B cell (primary cell): Measurements from ENCODE around the gene REM2. TPM values are rescaled to one million over a fixed set of nuclear protein-coding genes. Genes with fewer than 3 reads are reported as not detected.

Experiments used
- ATAC-seq: fragments of 200-7000 bp; cut with Tn5 transposase; one replicate; pipeline ENCODE4 v1.10.0; 2021; ENCODE audit warnings: low read depth, mild to moderate bottlenecking, moderate number of reproducible peaks, moderate library complexity
- CTCF ChIA-PET: fragments of 350-600 bp; sonication (Branson Sonifier 250); formaldehyde crosslinking; loops from one replicate; lab custom pipeline; 2021; ENCODE audit warnings: antibody characterized with exemption, inconsistent platforms; lab: Charles Lee
- POLR2A ChIA-PET: fragments of 350-600 bp; sonication (Branson Sonifier 250); formaldehyde crosslinking; loops from one replicate; lab custom pipeline; 2021; ENCODE audit warnings: antibody characterized with exemption; lab: Charles Lee
- DNase-seq: peaks from one replicate; pipeline ENCODE4 v3.0.0; 2013
- H2AFZ ChIP-seq: 2 replicates; pipeline ENCODE4 v1.6.1; 2012; ENCODE audit warnings: mild to moderate bottlenecking, low read depth, low read length; ENCODE audit not compliant: insufficient read depth, poor library complexity, severe bottlenecking
- H3K27ac ChIP-seq, 2 donors: 1 replicate in 1 of 2; 2 replicates in 1 of 2; pipeline ENCODE4 v1.5.1; 2012 to 2013; ENCODE audit warnings: low read length in 2 of 2, mild to moderate bottlenecking in 2 of 2, moderate library complexity in 1 of 2
- H3K27me3 ChIP-seq, 4 experiments: fragments of 200-600 bp in 1 of 4; sonication (generic) in 1 of 4; replicated peaks in 1 of 4; 1 replicate in 2 of 4; 2 replicates in 2 of 4; pipeline versions ENCODE4 v1.6.1 to v1.7.0; 2013 to 2016; ENCODE audit warnings: low read length in 3 of 4, mild to moderate bottlenecking in 2 of 4, mixed read lengths in 1 of 4, moderate library complexity in 1 of 4; ENCODE audit not compliant: insufficient read depth in 4 of 4, control insufficient read depth in 3 of 4; ENCODE audit errors: control extremely low read depth in 1 of 4
- H3K36me3 ChIP-seq, 2 experiments: replicated peaks in 1 of 2; 1 replicate in 1 of 2; 2 replicates in 1 of 2; pipeline versions ENCODE4 v1.6.1 to v1.7.1; 2013; ENCODE audit warnings: low read length in 1 of 2; ENCODE audit not compliant: insufficient read depth in 2 of 2, control insufficient read depth in 1 of 2; ENCODE audit errors: control extremely low read depth in 1 of 2, extremely low read depth in 1 of 2
- H3K4me1 ChIP-seq, 2 donors: fragments of 200-600 bp in 1 of 2; sonication (generic) in 1 of 2; 1 replicate in 1 of 2; 2 replicates in 1 of 2; pipeline versions ENCODE4 v1.5.1 to v1.6.1; 2013 to 2017; ENCODE audit warnings: low read length in 2 of 2; ENCODE audit not compliant: control insufficient read depth in 2 of 2, insufficient read depth in 2 of 2
- H3K4me2 ChIP-seq: replicated peaks from 2 replicates; pipeline ENCODE3; 2012; ENCODE audit warnings: mild to moderate bottlenecking, low read depth, low read length; ENCODE audit not compliant: poor library complexity, severe bottlenecking
- H3K4me3 ChIP-seq, 5 experiments: fragments of 200-600 bp in 1 of 5; sonication (generic) in 1 of 5; 1 replicate in 3 of 5; 2 replicates in 2 of 5; pipeline versions ENCODE4 v1.5.1 to v1.7.0; 2011 to 2016; ENCODE audit warnings: low read length in 4 of 5, mild to moderate bottlenecking in 4 of 5, low read depth in 2 of 5, control low read depth in 1 of 5, moderate library complexity in 1 of 5; ENCODE audit not compliant: insufficient read depth in 1 of 5; ENCODE audit errors: control extremely low read depth in 1 of 5, extremely low read depth in 1 of 5
- H3K79me2 ChIP-seq: fragments of 200-600 bp; sonication (generic); one replicate; pipeline ENCODE4 v1.6.0; 2016; ENCODE audit warnings: low read length; ENCODE audit not compliant: control insufficient read depth, insufficient read depth
- H3K9ac ChIP-seq: fragments of 200-600 bp; sonication (generic); 2 replicates; pipeline ENCODE4 v1.6.1; 2017; ENCODE audit warnings: mild to moderate bottlenecking, low read length, moderate library complexity
- H3K9me3 ChIP-seq, 3 donors: one replicate each; pipeline versions ENCODE4 v1.6.1 to v1.7.1; 2013; ENCODE audit warnings: low read length in 2 of 3; ENCODE audit not compliant: control insufficient read depth in 2 of 3, insufficient read depth in 1 of 3; ENCODE audit errors: control extremely low read depth in 1 of 3
- H4K20me1 ChIP-seq: 2 replicates; pipeline ENCODE4 v1.6.0; 2012; ENCODE audit warnings: mild to moderate bottlenecking, low read length; ENCODE audit not compliant: insufficient read depth, control insufficient read depth, poor library complexity, severe bottlenecking
- H3K27ac Mint-ChIP-seq: one replicate; pipeline ENCODE4 v1.8.0; 2021; ENCODE audit warnings: mixed read lengths
- H3K27me3 Mint-ChIP-seq: one replicate; pipeline ENCODE4 v1.8.0; 2021; ENCODE audit warnings: mixed read lengths
- H3K4me1 Mint-ChIP-seq: one replicate; pipeline ENCODE4 v1.8.0; 2021; ENCODE audit warnings: mixed read lengths
- H3K4me3 Mint-ChIP-seq: one replicate; pipeline ENCODE4 v1.8.0; 2021; ENCODE audit warnings: mixed read lengths
- H3K9me3 Mint-ChIP-seq: one replicate; pipeline ENCODE4 v1.8.0; 2022; ENCODE audit warnings: mixed read lengths; ENCODE audit not compliant: insufficient read depth
- EZH2 ChIP-seq: IDR thresholded peaks from 2 replicates; pipeline ENCODE4 v1.6.1; 2012; ENCODE audit warnings: borderline replicate concordance, low read depth, mild to moderate bottlenecking, moderate library complexity, low read length; ENCODE audit not compliant: insufficient read depth, poor library complexity, severe bottlenecking
- WGBS: methylation state at CpG from one replicate; pipeline ENCODE4 v1.1.5; 2013; ENCODE audit warnings: missing lambda C conversion rate; ENCODE audit not compliant: insufficient coverage; 5-methylcytosine and 5-hydroxymethylcytosine counted together
- intact Hi-C: fragments of 100-400 bp; cut with micrococcal nuclease; formaldehyde crosslinking; loops from one replicate; pipeline ENCODE4 v1.10.0; 2022
- polyA plus RNA-seq: library from polyadenylated mRNA; depleted of rRNA; stranded (reverse); fragments of >200 nt; gene quantifications from 2 replicates; pipeline ENCODE4 v1.2.3, GENCODE V29; 2012
- total RNA-seq, 2 donors: library from RNA; stranded (reverse); fragments of 120-200 nt in 1 of 2; gene quantifications; 1 replicate in 1 of 2; 2 replicates in 1 of 2; pipeline versions ENCODE4 v1.2.3 to v1.2.4, GENCODE V29; 2013 to 2022
- TF ChIP-seq, protein P1 (sequence below): fragments of 200-600 bp; IDR thresholded peaks from one replicate; pipeline ENCODE4 v1.8.0; 2022; ENCODE audit warnings: antibody characterized with exemption, mild to moderate bottlenecking

Gene REM2
- total and polyA plus RNA-seq, 2 donors (not counting 1 experiment from before 2014, with no cell fraction given): 5.6 to 12.9 TPM

- Histone ChIP-seq H3K27me3 (peaks cover 0 to 29% (median 11%) of the 10 kb centered on the region in 4 experiments), H3K27ac (no peak within 1 kb of the TSS), H2AFZ (peak within 1 kb of the TSS; percentile 88), H3K4me2 (peak within 1 kb of the TSS; percentile 88), H4K20me1 (no peaks in the 10 kb centered on the region), H3K36me3 (peaks cover 12 to 32% of the 10 kb centered on the region in 2 experiments), H3K9ac (peak within 1 kb of the TSS; percentile 60), H3K4me1 (peaks cover 18 to 22% of the 10 kb centered on the region in 2 donors), H3K79me2 (no peaks in the 10 kb centered on the region), H3K9me3 (peaks cover 0 to 5% (median 0%) of the 10 kb centered on the region in 3 donors), H3K4me3 (peak within 1 kb of the TSS; percentile 30 to 66 (median 62))
- intact Hi-C loops: no loop called here
- ATAC-seq (peak; percentile 36), DNase-seq (no peak)
- peak within 1 kb of the TSS; percentile 96 for H3K4me3 Mint-ChIP-seq
- 9% methylated on average over 37 of the region's 46 CpGs for WGBS
- H3K4me1 Mint-ChIP-seq: peaks cover 23% of the 10 kb centered on the region
- peaks cover 4% of the 10 kb centered on the region for H3K27me3 Mint-ChIP-seq
- ChIA-PET POLR2A (interaction anchor here (0.6 to 1.6 kb wide), 3 partner anchors 13 to 85 kb away, joined by 4 to 6 read pairs (median 6); no protein-coding TSS in a partner anchor), CTCF (interaction anchor here (0.7 to 8.7 kb wide), 10 partner anchors 13 to 263 kb away, joined by 3 to 90 read pairs (median 8); partner anchors contain the start of gene OXA1L)
- H3K27ac Mint-ChIP-seq: peak within 1 kb of the TSS; percentile 94
- no peaks in the 10 kb centered on the region for H3K9me3 Mint-ChIP-seq
- TF ChIP-seq, protein P1, sequence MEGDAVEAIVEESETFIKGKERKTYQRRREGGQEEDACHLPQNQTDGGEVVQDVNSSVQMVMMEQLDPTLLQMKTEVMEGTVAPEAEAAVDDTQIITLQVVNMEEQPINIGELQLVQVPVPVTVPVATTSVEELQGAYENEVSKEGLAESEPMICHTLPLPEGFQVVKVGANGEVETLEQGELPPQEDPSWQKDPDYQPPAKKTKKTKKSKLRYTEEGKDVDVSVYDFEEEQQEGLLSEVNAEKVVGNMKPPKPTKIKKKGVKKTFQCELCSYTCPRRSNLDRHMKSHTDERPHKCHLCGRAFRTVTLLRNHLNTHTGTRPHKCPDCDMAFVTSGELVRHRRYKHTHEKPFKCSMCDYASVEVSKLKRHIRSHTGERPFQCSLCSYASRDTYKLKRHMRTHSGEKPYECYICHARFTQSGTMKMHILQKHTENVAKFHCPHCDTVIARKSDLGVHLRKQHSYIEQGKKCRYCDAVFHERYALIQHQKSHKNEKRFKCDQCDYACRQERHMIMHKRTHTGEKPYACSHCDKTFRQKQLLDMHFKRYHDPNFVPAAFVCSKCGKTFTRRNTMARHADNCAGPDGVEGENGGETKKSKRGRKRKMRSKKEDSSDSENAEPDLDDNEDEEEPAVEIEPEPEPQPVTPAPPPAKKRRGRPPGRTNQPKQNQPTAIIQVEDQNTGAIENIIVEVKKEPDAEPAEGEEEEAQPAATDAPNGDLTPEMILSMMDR: no peak
- no peak for TF ChIP-seq EZH2
Observed at GRCh38 chr14:22836301-22837113, 46.5 kb upstream of the REM2 start, which contains the start of gene MMP14. MMP14 (plus strand) TSS chr14:22836585; CDS start chr14:22836818, 233 bp downstream.
